ENCODE data around the gene CARS2. TPM values are rescaled to one million over a fixed set of nuclear protein-coding genes. Genes with fewer than 3 reads are reported as not detected.
A peak's percentile ranks its signal among the peaks of the same experiment; 100 is the strongest.

Gene CARS2
- total RNA-seq, 2 experiments from 2014 or later, result 45.0 to 47.3 TPM

DNA sequence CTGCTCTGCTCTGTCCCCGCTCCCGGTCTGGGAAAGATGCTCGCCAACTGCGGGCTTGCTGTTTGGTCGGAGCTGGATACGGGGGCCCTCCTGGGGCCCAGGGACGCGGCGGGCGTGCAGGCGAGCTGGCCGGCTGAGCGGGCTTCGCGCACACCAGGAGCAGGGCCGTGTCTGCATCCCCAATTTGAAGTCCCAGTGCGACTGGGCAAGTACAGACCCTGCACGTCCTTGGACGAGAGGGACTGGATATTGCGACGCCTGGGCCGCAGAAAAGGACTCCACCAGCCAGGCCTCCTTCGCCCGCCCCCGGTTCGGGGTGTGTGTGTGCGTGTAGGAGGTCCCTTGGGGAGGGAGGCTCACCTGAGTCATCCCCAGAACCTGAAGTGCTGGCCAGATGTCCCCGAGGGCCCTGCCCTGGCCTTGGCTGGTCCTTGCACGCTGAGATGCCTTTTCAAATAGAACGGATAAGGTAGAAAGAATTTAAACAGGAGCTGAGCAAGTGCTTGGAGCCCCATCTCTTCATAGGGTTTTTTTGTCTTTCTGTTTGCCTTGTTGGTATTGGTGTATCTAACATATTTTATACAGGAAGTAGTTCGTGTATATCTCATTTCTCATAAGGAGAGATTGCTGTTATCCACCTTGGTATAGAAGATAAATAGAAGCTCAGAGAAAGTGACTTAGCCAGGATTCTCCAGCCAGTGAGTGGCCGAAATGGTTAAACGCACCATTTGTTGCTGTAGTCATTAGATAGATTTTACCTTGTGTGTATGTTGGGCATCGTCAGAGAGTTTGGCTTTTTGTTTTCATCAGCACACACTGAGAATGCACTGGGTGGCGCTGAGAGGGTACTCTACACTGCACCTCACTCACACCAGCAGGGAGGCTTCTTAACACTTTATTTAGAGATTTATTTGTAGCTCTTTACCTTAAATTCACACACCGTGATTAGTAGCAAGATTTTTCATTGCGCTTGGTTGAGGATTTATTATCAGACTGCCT lies 89.5 kb downstream of the CARS2 start:
- Histone ChIP-seq H3K4me2 (ENCODE audit: low read length) (peak overlapping the region; percentile 92), H3K36me3 (ENCODE audit: insufficient read depth, low read length) (no peaks in the 10 kb centered on the region), H3K4me1 (ENCODE audit: insufficient read depth, low read length, poor library complexity, severe bottlenecking) (peaks cover 14% of the 10 kb centered on the region), H2AFZ (ENCODE audit: low read length) (no peak overlapping the region; the same call in 1 of the 2 replicates), H3K4me3 (ENCODE audit: low read depth, low read length, poor library complexity, severe bottlenecking) (peak overlapping the region; percentile 87), H3K9me3 (ENCODE audit: low read length) (no peaks in the 10 kb centered on the region), H3K9me2 (ENCODE audit: insufficient read depth, low read length) (no peaks in the 10 kb centered on the region), H3K79me2 (ENCODE audit: insufficient read depth, low read depth, low read length) (peaks cover 48% of the 10 kb centered on the region), H3K27ac (ENCODE audit: low read depth, low read length, poor library complexity, severe bottlenecking) (peak overlapping the region; percentile 8), H4K20me1 (ENCODE audit: insufficient read depth, low read length) (no peaks in the 10 kb centered on the region)
- BruUV-seq (replicated peaks), result no TSS peak
- ChIA-PET CTCF (ENCODE audit: unreplicated experiment) (no interaction called here), POLR2A (no interaction called here)
- intact Hi-C loops (cut with micrococcal nuclease; ENCODE audit: unreplicated experiment), result loop anchor here (2.0 to 10.0 kb wide), 3 partner anchors 98 to 298 kb away; partner anchors contain the start of genes ANKRD10 and ING1
- TF ChIP-seq EZH2phosphoT487 (IDR thresholded peaks at IDR 0.05; ENCODE audit: borderline replicate concordance, low read depth, low read length), result no peak
- TF ChIP-seq, protein P1, sequence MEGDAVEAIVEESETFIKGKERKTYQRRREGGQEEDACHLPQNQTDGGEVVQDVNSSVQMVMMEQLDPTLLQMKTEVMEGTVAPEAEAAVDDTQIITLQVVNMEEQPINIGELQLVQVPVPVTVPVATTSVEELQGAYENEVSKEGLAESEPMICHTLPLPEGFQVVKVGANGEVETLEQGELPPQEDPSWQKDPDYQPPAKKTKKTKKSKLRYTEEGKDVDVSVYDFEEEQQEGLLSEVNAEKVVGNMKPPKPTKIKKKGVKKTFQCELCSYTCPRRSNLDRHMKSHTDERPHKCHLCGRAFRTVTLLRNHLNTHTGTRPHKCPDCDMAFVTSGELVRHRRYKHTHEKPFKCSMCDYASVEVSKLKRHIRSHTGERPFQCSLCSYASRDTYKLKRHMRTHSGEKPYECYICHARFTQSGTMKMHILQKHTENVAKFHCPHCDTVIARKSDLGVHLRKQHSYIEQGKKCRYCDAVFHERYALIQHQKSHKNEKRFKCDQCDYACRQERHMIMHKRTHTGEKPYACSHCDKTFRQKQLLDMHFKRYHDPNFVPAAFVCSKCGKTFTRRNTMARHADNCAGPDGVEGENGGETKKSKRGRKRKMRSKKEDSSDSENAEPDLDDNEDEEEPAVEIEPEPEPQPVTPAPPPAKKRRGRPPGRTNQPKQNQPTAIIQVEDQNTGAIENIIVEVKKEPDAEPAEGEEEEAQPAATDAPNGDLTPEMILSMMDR (conservative IDR thresholded peaks at IDR 0.05; ENCODE audit: low read length), result peak; percentile 71
- DNase-seq (ENCODE audit: low spot score), result peak; percentile 54

- Histone ChIP-seq H3K9me3 (ENCODE audit: low read length) (no peaks in the 10 kb centered on the region), H3K36me3 (ENCODE audit: insufficient read depth, low read length) (no peaks in the 10 kb centered on the region), H3K27ac (ENCODE audit: low read depth, low read length, poor library complexity, severe bottlenecking) (peak within 1 kb of the TSS; percentile 35), H4K20me1 (ENCODE audit: insufficient read depth, low read length) (no peaks in the 10 kb centered on the region), H3K4me1 (ENCODE audit: insufficient read depth, low read length, poor library complexity, severe bottlenecking) (peaks cover 14% of the 10 kb centered on the region), H2AFZ (ENCODE audit: low read length) (peak within 1 kb of the TSS; percentile 94), H3K79me2 (ENCODE audit: insufficient read depth, low read depth, low read length) (peaks cover 40% of the 10 kb centered on the region), H3K4me3 (ENCODE audit: low read depth, low read length, poor library complexity, severe bottlenecking) (peak within 1 kb of the TSS; percentile 87), H3K9me2 (ENCODE audit: insufficient read depth, low read length) (no peaks in the 10 kb centered on the region), H3K4me2 (ENCODE audit: low read length) (peak within 1 kb of the TSS; percentile 92)
- no TSS peak for BruUV-seq (replicated peaks)
- peak; percentile 80 for DNase-seq (ENCODE audit: low spot score)
- intact Hi-C loops (cut with micrococcal nuclease; ENCODE audit: unreplicated experiment), result loop anchor here (2.0 to 10.0 kb wide), 3 partner anchors 99 to 299 kb away; partner anchors contain the start of genes ANKRD10 and ING1
- CTCF ChIA-PET (ENCODE audit: unreplicated experiment), result no interaction called here
- POLR2A ChIA-PET, result no interaction called here
- TF ChIP-seq EZH2phosphoT487 (IDR thresholded peaks at IDR 0.05; ENCODE audit: borderline replicate concordance, low read depth, low read length), result no peak
- TF ChIP-seq, protein P1 (conservative IDR thresholded peaks at IDR 0.05; ENCODE audit: low read length), result no peak
These were observed 90.4 kb downstream of the CARS2 start, which contains the start of gene NAXD for GRCh38 chr13:110615322-110616102. Gene NAXD, plus strand, starts transcription at chr13:110615545. Its CDS starts 57 bp downstream, at chr13:110615602.

All from OCI-LY7 (cell line).